MCF 10A (cell line): ENCODE data around the gene BAZ1A. TPM values are rescaled to one million over a fixed set of nuclear protein-coding genes. Genes with fewer than 3 reads are reported as not detected.
A peak's percentile ranks its signal among the peaks of the same experiment; 100 is the strongest.

Experiments used
- BruUV-seq: library from RNA; stranded (reverse); fragments of 400-500 nt; replicated peaks from 2 replicates; lab custom pipeline; 2021; lab: Mats Ljungman, UMichigan
- CTCF ChIA-PET: fragments of 300-600 bp; sonication (Branson Sonifier 250); formaldehyde crosslinking; extraction: SDS; loops from one replicate; lab custom pipeline; 2021; ENCODE audit warnings: antibody characterized with exemption, inconsistent platforms; lab: Yijun Ruan, JAX
- POLR2A ChIA-PET: fragments of 300-600, 350-650 bp; sonication (Branson Sonifier 250); formaldehyde crosslinking; extraction: SDS; loops from one replicate; lab custom pipeline; 2020; ENCODE audit warnings: antibody characterized with exemption, inconsistent platforms; lab: Yijun Ruan, JAX
- DNase-seq: peaks from one replicate; pipeline ENCODE4 v3.0.0-alpha.2; 2018; ENCODE audit not compliant: unreplicated experiment
- H3K27ac Mint-ChIP-seq: one replicate; pipeline ENCODE4 v1.8.0; 2022; ENCODE audit warnings: mild to moderate bottlenecking, low read depth, mixed read lengths; ENCODE audit not compliant: unreplicated experiment
- H3K27me3 Mint-ChIP-seq: one replicate; pipeline ENCODE4 v1.8.0; 2022; ENCODE audit warnings: mixed read lengths; ENCODE audit not compliant: insufficient read depth, unreplicated experiment
- H3K36me3 Mint-ChIP-seq: one replicate; pipeline ENCODE4 v1.8.0; 2022; ENCODE audit warnings: mild to moderate bottlenecking, moderate library complexity, mixed read lengths; ENCODE audit not compliant: insufficient read depth, unreplicated experiment
- H3K4me1 Mint-ChIP-seq: one replicate; pipeline ENCODE4 v1.8.0; 2022; ENCODE audit warnings: mixed read lengths; ENCODE audit not compliant: insufficient read depth, unreplicated experiment
- H3K4me3 Mint-ChIP-seq: one replicate; pipeline ENCODE4 v1.8.0; 2022; ENCODE audit warnings: mild to moderate bottlenecking, moderate library complexity, mixed read lengths; ENCODE audit not compliant: unreplicated experiment
- H3K9me3 Mint-ChIP-seq: one replicate; pipeline ENCODE4 v1.8.0; 2022; ENCODE audit warnings: mixed read lengths; ENCODE audit not compliant: unreplicated experiment
- CTCF ChIP-seq: fragments of 200-600 bp; IDR thresholded peaks from one replicate; pipeline ENCODE4 v1.8.0; 2022; ENCODE audit warnings: antibody characterized with exemption, mild to moderate bottlenecking; ENCODE audit not compliant: unreplicated experiment
- intact Hi-C: fragments of 100-400 bp; cut with micrococcal nuclease; formaldehyde crosslinking; loops from 2 replicates; pipeline ENCODE4 v1.14.1; 2022
- total RNA-seq: library from RNA; stranded (reverse); gene quantifications from 2 replicates; pipeline ENCODE4 v1.2.3, GENCODE V29; 2022

Gene BAZ1A
- total RNA-seq, 1 experiment from 2014 or later: 44.6 TPM

DNA sequence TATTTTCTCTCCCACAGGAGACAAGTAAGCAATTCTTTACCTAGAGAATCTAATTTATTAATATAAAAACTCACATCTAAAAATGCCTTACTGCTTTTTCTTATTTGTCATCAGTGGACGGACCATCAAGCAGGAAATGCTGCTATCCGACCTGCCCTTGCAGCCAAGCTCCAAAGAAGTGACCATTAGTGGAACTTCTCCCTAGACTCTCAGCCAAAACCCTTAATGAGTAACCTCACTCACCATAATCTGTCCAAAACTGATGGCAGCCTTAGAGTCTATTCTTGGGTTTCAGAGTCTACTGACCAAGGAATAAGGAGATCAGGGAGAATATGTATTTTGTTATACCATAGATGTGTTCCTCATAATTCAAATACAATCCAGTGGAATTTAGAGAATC lies 99.8 kb downstream of the BAZ1A start:
- ChIA-PET CTCF (interaction anchor here (1.1 to 1.6 kb wide), 2 partner anchors 9 to 103 kb away, joined by 4 read pairs; no protein-coding TSS in a partner anchor), POLR2A (interaction anchor here (1.8 kb wide), 1 partner anchor 207 kb away, joined by 5 read pairs; the partner anchor contains the start of gene SRP54)
- BruUV-seq: no TSS peak
- Mint-ChIP-seq H3K27me3 (no peaks in the 10 kb centered on the region), H3K27ac (no peak overlapping the region), H3K4me1 (no peaks in the 10 kb centered on the region), H3K4me3 (no peak overlapping the region), H3K36me3 (peaks cover 89% of the 10 kb centered on the region), H3K9me3 (no peaks in the 10 kb centered on the region)
- no peak for TF ChIP-seq CTCF
- intact Hi-C loops: no loop called here
- DNase-seq: no peak

- no peaks in the 10 kb centered on the region for H3K9me3 Mint-ChIP-seq
- DNase-seq: no peak
- BruUV-seq: no TSS peak
- H3K36me3 Mint-ChIP-seq: peaks cover 69% of the 10 kb centered on the region
- POLR2A ChIA-PET: interaction anchor here (0.7 kb wide), 1 partner anchor 13 kb away, joined by 3 read pairs; no protein-coding TSS in a partner anchor
- H3K4me1 Mint-ChIP-seq: no peaks in the 10 kb centered on the region
- H3K27ac Mint-ChIP-seq: no peak overlapping the region
- H3K27me3 Mint-ChIP-seq: no peaks in the 10 kb centered on the region
- no peak overlapping the region for H3K4me3 Mint-ChIP-seq
- TF ChIP-seq CTCF: no peak
- CTCF ChIA-PET: interaction anchor here (0.7 kb wide), 1 partner anchor 98 kb away, joined by 3 read pairs; no protein-coding TSS in a partner anchor
- intact Hi-C loops: no loop called here
These were observed 104.3 kb downstream of the BAZ1A start for GRCh38 chr14:34770901-34771300.

DNA sequence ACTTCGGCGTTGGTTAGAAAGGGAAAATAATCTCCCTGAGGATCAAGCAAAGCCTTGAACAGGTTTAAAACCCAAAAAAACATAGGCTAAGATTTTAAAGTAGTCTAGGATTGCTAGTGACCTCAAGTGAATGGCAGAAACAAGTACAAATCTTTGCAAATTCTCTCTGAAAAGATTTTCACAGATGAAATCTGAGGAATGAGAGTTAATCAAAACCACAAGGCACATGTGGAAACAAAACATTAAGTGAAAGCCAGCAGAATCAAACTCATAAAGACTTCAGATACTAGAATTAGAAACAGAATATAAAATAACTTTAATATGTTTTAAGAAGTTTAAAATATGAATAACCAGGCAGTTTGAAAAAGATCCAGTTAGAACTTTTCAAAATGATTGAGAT lies 108.6 kb downstream of the BAZ1A start:
- intact Hi-C loops: loop anchor here (10.0 kb wide), 1 partner anchor 108 kb away; the partner anchor contains the start of gene BAZ1A
- CTCF ChIA-PET: interaction anchor here (0.6 to 1.6 kb wide), 3 partner anchors 8 to 181 kb away, joined by 3 to 6 read pairs (median 4); no protein-coding TSS in a partner anchor
- H3K4me1 Mint-ChIP-seq: no peaks in the 10 kb centered on the region

More for the DNA sequence above, 108.6 kb downstream of the BAZ1A start:
- TF ChIP-seq CTCF: no peak
- H3K9me3 Mint-ChIP-seq: no peaks in the 10 kb centered on the region
- no TSS peak for BruUV-seq
- DNase-seq: no peak
- peaks cover 67% of the 10 kb centered on the region for H3K36me3 Mint-ChIP-seq
- H3K4me3 Mint-ChIP-seq: no peak overlapping the region
- no peaks in the 10 kb centered on the region for H3K27me3 Mint-ChIP-seq
- H3K27ac Mint-ChIP-seq: peak overlapping the region; percentile 33
- POLR2A ChIA-PET: interaction anchor here (0.6 kb wide), 1 partner anchor 538 kb away, joined by 3 read pairs; no protein-coding TSS in a partner anchor
